GM21447 (cell line): ENCODE results near the gene MARVELD3.

Experiments
- ATAC-seq: cut with Tn5 transposase; IDR thresholded peaks from one replicate; pipeline ENCODE4 v1.9.1; 2021; ENCODE audit not compliant: unreplicated experiment

MARVELD3 gene

GRCh38 chr16:71622088-71622487, 3.9 kb upstream of the MARVELD3 start:
- ATAC-seq: no peak

GRCh38 chr16:71623597-71623996, 2.4 kb upstream of the MARVELD3 start:
- ATAC-seq: no peak

DNA sequence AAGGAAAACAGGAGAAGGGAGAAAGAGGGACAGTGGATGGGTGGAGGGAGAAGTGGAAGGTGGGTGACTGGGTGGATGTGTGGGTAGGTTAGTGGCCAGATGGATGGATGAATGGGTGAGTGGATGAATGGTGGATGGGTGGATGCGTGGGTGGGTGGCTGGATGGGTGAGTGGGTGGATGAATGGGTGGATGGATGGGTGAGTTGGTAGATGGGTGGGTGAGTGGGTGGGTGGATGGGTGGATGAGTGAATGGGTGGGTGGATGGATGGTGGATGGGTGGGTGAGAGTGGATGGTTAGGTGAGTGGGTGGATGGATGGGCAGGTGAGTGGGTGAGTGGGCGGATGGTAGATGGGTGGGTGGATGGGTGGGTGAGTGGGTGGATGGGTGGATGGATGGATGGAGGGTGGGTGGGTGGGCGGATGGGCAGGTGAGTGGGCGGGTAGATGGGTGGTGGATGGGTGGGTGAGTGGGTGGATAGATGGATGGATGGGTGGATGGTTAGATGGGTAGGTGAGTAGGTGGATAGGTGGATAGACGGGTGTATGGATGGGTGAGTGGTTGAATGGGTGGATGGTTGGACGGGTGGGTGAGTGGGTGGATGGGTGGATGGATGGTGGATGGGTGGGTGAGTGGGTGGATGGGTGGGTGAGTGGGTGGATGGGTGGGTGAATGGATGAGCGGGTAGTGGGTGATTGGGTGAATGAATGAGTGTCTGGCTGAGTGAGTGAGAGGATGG, 702 bp upstream of the MARVELD3 start:
- ATAC-seq: no peak

- no peak for ATAC-seq
These were observed 852 bp downstream of the MARVELD3 start for GRCh38 chr16:71626858-71627213.

DNA sequence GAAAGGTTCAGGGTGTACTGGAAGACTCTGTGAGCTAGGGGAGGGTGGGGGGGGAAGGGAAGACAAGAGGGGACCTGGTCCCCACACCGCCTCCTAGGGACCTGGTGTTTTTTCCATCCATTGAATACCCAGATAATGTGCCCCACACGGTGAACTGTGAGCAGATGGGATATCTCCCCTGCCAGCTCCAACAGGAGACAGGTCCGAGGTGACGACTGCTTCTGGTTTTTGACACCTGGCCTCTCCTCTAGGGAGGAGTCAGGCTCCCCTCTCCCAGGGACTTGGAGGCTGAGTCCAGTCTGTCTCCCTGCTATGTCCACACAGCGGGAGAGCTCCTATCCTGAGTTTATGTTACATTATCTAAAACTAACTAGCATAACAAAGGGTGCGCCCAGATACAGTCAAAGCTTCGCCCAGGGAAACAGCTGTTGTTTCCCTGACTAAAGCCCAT, 1.8 kb downstream of the MARVELD3 start:
- ATAC-seq: no peak

DNA sequence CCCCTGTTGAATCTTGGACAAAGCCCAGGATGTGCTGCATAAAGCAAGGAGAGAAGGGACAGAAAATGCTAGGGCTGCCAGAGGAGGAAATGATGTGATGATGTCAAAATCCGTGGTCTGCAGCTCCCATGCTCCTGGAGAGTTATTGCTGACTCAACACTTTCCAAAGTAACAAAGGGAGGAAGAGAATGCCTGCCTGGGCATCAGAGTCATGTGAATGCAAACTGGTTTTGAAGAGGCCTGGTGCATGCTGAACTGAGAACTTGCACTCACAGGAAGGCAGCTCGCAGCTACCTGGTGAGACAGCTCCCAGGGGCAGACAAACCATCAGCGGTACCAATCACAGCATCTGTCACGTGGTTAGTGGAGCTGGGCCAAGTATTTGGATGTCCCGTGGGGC, 2.8 kb downstream of the MARVELD3 start:
- no peak for ATAC-seq

GRCh38 chr16:71629278-71630016, 3.5 kb downstream of the MARVELD3 start:
- ATAC-seq: no peak

- ATAC-seq: no peak
These were observed 4.8 kb downstream of the MARVELD3 start for GRCh38 chr16:71630808-71631207.

DNA sequence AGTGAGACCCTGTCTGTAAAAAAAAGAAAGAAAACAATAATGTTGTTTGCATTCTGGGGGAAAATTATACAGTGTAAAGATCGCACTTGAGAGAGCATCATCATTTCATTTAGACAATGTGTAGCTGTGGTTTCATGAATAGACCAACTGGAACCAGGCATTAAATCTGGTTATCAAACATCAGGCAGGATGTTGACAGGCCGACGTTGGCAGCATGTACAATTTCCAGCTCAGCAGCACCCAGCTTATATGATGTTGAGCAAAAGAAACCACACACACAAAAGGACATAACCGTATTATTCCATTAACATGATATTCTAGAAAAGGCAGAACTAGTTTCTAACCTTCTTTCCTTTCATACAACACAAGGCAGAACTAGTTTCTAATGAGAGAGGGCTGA, 5.8 kb downstream of the MARVELD3 start:
- no peak for ATAC-seq

DNA sequence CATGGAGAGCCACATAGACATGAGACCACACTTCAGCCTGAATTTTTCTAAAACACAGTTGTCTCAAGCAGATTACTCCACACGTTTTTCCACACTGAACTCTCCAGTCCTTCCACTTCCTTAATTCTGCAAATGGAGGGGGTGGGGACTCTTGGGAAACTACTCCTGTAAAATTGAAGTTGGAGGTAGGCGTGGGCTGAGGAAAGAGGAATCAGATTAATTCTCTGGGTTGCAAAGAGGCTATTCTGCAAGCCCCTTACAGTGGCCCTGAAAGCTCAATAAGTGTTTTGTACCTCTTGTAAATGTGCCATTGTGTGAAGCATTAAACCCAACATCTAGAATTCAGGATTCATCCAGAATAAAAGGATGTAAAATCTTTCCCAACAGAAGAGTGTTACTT, 9.6 kb downstream of the MARVELD3 start:
- ATAC-seq: no peak

- ATAC-seq: no peak
These were observed 11.4 kb downstream of the MARVELD3 start for GRCh38 chr16:71637398-71637797.

- no peak for ATAC-seq
These were observed 19.5 kb downstream of the MARVELD3 start for GRCh38 chr16:71645450-71645849.

- ATAC-seq: no peak
These were observed 21.4 kb downstream of the MARVELD3 start for GRCh38 chr16:71647391-71647790.

- no peak for ATAC-seq
These were observed 22.2 kb downstream of the MARVELD3 start for GRCh38 chr16:71648162-71648561.

- no peak for ATAC-seq
These were observed 22.9 kb downstream of the MARVELD3 start for GRCh38 chr16:71648921-71649320.

- ATAC-seq: no peak
These were observed 23.7 kb downstream of the MARVELD3 start for GRCh38 chr16:71649704-71650103.

DNA sequence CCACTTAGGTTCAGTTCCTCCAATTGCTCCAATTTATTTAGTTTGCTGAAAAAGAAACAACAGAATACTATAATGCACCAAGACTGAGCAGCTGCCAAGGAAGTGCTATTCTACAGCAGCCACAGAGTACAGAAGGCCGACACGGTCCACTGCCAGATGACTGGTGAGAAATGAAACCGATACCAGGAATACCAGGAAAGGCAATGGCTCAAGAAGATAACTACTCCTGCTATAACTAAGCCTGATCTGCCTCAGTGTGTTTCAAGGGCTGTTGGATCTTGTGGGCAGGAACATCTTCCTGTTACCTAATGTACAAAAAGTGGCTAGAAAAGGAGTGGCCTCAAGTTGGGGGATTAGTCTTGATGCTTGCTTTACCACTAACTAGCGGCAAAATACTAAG, 32.8 kb downstream of the MARVELD3 start:
- no peak for ATAC-seq

DNA sequence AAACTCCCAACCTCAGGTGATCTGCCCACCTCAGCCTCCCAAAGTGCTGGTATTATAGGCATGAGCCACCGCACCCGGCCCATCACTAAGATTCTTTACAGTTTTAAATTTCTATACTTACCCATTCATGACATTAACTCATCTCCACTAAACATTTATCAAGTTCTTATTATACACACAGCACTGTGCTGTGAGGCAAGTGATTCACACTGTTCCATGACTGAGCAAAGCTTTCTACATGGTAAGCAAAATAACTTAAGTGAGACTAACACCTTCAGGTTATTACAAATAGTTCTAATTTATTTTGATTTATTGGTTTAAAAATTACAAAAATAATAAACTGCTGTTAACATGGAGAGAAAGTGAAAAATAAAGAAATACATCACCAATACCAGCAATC, 33.5 kb downstream of the MARVELD3 start:
- ATAC-seq: no peak

- ATAC-seq: no peak
These were observed 40.3 kb downstream of the MARVELD3 start for GRCh38 chr16:71666264-71666663.

- no peak for ATAC-seq
These were observed 41.1 kb downstream of the MARVELD3 start for GRCh38 chr16:71666928-71667707.

GRCh38 chr16:71669926-71670536, 44.0 kb downstream of the MARVELD3 start:
- ATAC-seq: no peak
